A673 (cell line): ENCODE results near the gene GEMIN4. TPM values are rescaled to one million over a fixed set of nuclear protein-coding genes. Genes with fewer than 3 reads are reported as not detected.

Source experiments
- total RNA-seq: library from RNA; stranded (reverse); gene quantifications from 2 replicates; pipeline ENCODE4 v1.2.3, GENCODE V29; 2021

Gene GEMIN4
- total RNA-seq, 1 experiment from 2014 or later: 58.7 TPM

Other genes with a start within 250 kb of the GEMIN4 start
- gene VPS53, start 37.4 kb downstream of the GEMIN4 start, total RNA-seq: 80.0 and 92.3 TPM in 2 replicates
- gene TLCD3A, start 19.7 kb downstream of the GEMIN4 start, total RNA-seq: 38.7 and 49.2 TPM in 2 replicates
- gene GLOD4, start 30.0 kb upstream of the GEMIN4 start, total RNA-seq: 110 and 122 TPM in 2 replicates
- 38.5 and 39.5 TPM in 2 replicates for gene MRM3, start 30.1 kb upstream of the GEMIN4 start, total RNA-seq
- gene NXN, start 227.5 kb upstream of the GEMIN4 start, total RNA-seq: 6.0 and 9.8 TPM in 2 replicates
- gene TIMM22, start 244.9 kb upstream of the GEMIN4 start, total RNA-seq: 20.0 and 21.8 TPM in 2 replicates